ENCODE results near the gene PELI2. TPM values are rescaled to one million over a fixed set of nuclear protein-coding genes. Genes with fewer than 3 reads are reported as not detected.
A peak's percentile ranks its signal among the peaks of the same experiment; 100 is the strongest.

Gene PELI2
- polyA plus RNA-seq, 1 donor from 2014 or later = 0.85 TPM

DNA sequence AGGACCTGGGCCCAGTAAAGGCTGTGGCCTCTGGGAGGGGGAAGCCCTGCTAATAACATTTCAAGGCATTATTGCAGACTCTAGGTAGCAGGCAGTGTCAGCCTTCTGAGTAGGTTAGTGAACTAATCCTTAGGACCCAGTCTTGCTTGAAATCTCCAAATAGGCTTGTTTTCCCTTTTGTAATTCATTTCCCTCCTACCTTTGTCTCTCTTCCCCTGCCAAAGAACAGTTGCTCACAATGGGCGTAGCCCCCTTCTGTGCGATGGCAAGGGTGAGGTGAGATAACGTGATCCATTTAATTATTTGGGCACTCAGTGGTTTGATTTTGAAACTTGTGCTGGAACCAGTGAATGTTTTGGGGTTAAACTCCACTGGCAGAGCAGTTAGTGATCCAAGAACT, 10.9 kb downstream of the PELI2 start:
- Mint-ChIP-seq H3K27me3 (peaks cover 13% of the 10 kb centered on the region), H3K4me1 (peaks cover 7 to 32% (median 11%) of the 10 kb centered on the region in 3 donors), H3K27ac (no peak overlapping the region), H3K9me3 (no peaks in the 10 kb centered on the region), H3K4me3 (no peak overlapping the region), H3K36me3 (peaks cover 4% of the 10 kb centered on the region)

DNA sequence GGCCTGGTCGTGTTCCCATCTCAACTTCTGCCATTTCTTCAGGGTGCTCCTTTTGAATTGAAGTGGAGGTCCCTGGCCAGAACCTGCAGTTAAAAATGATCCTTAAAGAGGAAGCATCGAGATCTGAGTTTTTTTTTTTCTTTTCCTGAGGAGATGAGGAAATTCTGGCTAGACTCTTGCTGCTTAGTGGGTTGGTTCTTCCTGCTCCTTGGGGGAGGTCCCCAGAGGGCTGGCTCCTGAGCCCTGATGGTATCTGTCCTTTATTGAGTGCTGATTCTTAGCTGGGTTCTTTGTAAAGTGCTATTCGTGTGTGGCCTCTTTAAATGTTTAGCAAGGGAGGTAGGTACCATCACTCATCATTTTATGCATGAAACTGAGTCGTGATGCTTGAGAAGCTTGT, 11.7 kb downstream of the PELI2 start:
- H3K27ac Mint-ChIP-seq = no peak overlapping the region
- no peaks in the 10 kb centered on the region for H3K9me3 Mint-ChIP-seq
- no peak overlapping the region for H3K4me3 Mint-ChIP-seq
- peaks cover 7 to 30% (median 11%) of the 10 kb centered on the region in 3 donors for H3K4me1 Mint-ChIP-seq
- H3K27me3 Mint-ChIP-seq = peaks cover 7% of the 10 kb centered on the region
- peaks cover 4% of the 10 kb centered on the region for H3K36me3 Mint-ChIP-seq

DNA sequence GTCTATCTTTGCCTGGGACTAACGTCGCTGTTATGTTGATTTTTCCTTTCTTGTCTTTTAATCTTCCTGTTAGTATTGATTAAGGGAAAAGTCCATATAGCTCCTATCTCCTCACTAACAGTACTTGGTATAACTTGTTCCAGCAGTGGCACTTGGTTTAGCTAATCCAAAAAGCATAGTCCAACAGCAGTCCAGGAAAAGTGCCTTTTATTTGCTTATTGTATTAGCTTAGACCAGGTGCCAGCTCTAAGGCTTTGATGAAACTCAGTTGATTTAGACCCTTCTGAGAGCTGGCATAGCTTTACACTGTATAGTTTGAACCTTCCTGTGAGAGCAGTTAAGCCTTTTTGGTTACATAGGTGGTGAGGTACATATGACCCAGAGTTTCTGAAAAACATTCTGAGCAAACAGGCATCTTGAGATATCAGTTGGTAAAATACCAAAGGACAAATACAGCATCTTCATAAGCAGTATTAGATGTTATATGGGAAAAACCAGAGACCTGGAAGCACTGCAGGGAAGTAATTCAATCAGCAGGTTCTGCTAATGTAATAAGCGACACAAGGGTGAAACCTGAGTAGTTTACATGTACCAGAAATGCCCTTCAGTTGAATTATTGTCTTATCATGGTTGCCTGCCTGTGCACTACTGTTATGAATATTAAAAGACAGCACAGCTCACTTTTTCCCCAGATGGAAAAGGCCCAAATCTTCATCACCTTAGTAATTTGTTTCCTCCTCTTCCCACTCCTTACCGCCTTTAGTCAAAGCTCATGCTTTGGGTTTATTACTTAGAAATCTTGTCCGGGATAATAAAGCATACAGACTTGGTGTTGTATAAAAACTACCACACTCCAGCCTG, 13.0 kb downstream of the PELI2 start:
- Mint-ChIP-seq H3K27me3 (peaks cover 6% of the 10 kb centered on the region), H3K4me1 (peaks cover 9 to 35% (median 11%) of the 10 kb centered on the region in 3 donors), H3K4me3 (peak overlapping the region in 2 of 4 donors; percentile 29 to 59), H3K27ac (no peak overlapping the region), H3K9me3 (no peaks in the 10 kb centered on the region), H3K36me3 (peaks cover 4% of the 10 kb centered on the region)

DNA sequence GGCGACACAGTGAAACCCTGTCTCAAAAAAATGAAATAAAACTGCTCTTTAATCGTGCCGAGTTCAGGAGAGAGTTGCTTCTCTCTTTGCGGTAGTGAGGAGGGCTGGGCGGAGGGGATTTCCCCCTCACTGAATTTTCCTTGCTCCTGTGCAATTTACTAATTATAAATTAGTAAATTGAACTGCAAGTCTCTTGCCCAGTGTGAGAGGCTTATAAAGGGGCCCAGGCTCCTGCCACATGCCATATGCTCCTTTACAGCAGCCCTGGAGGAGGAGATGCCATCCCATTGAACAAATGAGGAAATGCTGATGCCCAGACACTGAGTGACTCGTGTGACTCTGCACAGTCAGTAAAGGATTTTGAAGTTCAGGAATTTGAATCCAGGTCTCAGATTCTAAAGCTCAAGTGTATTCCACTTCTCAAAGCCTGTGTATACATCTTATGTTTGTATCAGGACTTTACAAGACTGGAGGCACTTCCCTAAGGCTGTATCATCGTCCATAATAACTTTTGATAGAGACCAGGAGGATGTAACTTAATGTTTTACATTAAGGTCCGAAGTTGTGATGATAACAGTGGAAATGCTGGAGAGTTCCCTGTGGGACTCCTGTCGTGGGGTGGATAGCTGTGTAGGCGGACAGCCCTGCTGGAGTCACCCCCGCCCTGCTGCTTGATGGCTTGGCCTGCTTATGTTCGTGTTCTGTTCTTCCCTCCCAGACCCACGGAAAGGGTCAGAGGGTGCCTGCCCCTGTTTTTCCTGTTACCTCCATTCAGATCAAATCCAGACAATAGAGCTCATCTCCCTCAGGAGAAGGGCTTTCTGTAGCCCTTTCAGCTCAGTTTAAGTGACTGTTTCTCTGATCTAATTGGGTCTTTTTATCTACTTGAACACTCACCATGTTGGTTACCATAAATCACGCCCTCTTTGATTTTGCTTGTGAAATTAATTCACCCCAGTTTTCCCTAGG, 13.9 kb downstream of the PELI2 start:
- Mint-ChIP-seq H3K27ac (peak overlapping the region in 1 of 3 donors; percentile 22), H3K27me3 (peaks cover 6% of the 10 kb centered on the region), H3K4me1 (peaks cover 9 to 36% (median 11%) of the 10 kb centered on the region in 3 donors), H3K9me3 (no peaks in the 10 kb centered on the region), H3K36me3 (peaks cover 2% of the 10 kb centered on the region), H3K4me3 (peak overlapping the region in 2 of 4 donors; percentile 29 to 59)

DNA sequence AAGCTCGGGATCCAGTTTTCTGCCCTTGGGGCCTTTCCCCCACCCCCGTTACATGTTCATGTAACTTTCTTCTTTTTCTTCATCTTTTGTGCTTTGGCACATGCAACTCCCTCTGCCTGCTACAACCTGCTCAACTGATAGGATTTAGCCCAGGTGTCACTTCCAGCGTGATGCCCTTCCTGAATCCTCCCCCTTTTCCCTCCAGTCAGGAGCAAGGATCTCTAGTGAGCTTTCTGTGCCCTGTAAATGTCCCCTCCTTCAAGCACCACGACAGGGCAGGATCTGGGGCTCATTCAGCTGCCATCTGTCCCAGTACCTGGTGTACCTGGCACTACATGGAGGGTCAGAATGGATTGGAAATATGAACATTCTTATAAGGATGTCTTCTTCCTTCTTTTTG, 15.3 kb downstream of the PELI2 start:
- Mint-ChIP-seq H3K4me1 (peaks cover 8 to 36% (median 11%) of the 10 kb centered on the region in 3 donors), H3K36me3 (no peaks in the 10 kb centered on the region), H3K9me3 (no peaks in the 10 kb centered on the region), H3K4me3 (no peak overlapping the region), H3K27me3 (peaks cover 8% of the 10 kb centered on the region), H3K27ac (no peak overlapping the region)

DNA sequence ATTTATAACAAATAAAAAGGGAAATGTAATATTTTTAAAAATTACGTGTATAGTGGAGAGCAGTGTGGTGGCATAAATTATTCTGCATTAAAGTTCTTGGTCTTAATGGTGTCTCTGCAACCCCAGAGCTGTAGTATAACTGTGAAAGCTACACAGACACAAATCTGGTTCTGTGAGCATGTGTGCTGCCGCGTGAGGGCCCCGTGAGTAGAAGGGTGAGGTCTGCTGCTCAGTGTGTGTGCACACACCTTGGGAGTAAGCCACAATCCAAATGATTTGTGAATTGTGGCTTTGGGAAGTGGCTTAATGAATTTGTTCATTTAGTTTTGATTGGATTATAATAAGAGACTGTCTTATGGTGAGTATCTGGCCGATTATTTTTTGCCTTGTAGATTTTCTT, 16.8 kb downstream of the PELI2 start:
- Mint-ChIP-seq H3K4me1 (peaks cover 8 to 34% (median 11%) of the 10 kb centered on the region in 3 donors), H3K36me3 (no peaks in the 10 kb centered on the region), H3K27me3 (peaks cover 8% of the 10 kb centered on the region), H3K4me3 (no peak overlapping the region), H3K9me3 (no peaks in the 10 kb centered on the region), H3K27ac (no peak overlapping the region)

DNA sequence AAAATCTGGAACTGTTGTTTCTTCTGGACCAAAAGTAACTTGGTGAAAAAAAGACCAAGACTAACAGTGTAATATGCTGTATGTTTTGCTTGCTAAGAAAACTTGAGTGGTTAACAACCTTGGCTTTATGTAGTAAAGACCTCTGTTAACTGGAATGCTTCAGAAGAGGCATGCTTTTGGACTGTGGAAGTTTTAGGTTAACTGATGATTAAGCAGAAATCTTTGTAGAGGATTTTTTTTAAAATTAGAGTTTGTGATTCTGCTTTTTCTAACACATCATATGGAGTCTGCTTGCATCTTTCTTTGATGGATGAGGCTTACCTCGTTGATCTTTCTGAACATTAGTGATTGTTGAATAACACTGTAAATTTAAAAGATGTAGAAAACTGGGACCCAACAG, 17.5 kb downstream of the PELI2 start:
- Mint-ChIP-seq H3K27me3 (peaks cover 8% of the 10 kb centered on the region), H3K4me3 (no peak overlapping the region), H3K9me3 (no peaks in the 10 kb centered on the region), H3K36me3 (no peaks in the 10 kb centered on the region), H3K27ac (no peak overlapping the region), H3K4me1 (peaks cover 8 to 31% (median 14%) of the 10 kb centered on the region in 3 donors)

DNA sequence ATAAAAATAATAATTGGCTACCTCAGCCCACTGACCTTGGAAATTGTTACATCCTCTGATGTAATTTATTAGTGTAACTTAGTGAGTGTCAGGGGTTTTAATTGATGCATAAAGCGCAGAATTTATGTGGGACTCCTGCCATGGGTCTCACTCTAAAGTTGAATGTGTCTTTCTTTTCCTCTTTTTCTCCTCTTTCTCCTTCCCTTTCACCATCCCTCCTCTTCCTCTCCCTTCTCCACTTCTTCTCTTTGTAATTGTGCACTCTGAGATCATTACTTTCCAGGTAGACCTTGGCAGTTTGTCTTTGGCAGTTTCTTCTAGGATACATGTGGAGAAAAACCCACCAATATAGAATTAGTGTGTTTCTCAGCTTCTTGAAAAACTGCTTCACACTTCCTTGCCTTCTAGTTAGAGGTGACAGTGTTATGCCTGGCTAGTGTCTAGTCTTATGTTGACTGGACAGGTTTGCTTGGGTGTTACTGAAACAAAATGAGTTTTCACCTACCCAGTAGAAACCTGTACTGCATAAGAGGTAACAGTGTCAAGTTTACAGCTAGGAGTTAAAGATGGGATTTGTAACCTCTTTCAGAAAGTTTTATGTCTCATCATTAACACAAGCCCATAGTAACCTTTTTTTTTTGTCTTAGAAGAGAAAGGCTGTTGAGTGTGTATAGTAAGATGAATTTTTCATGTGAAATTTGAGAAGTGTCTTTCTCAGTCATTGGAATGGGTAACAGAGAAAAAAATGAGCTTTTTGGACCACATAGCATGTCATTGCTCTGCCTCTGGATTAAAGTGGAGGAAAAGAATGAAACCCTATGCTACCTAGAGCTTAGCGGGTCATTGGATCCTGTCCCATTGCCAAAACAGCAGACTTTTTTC, 18.6 kb downstream of the PELI2 start:
- H3K9me3 Mint-ChIP-seq = no peaks in the 10 kb centered on the region
- H3K36me3 Mint-ChIP-seq = no peaks in the 10 kb centered on the region
- H3K4me1 Mint-ChIP-seq = peaks cover 6 to 23% (median 9%) of the 10 kb centered on the region in 3 donors
- H3K27me3 Mint-ChIP-seq = peaks cover 7% of the 10 kb centered on the region
- H3K4me3 Mint-ChIP-seq = peak overlapping the region in 1 of 4 donors; percentile 6
- no peak overlapping the region for H3K27ac Mint-ChIP-seq

DNA sequence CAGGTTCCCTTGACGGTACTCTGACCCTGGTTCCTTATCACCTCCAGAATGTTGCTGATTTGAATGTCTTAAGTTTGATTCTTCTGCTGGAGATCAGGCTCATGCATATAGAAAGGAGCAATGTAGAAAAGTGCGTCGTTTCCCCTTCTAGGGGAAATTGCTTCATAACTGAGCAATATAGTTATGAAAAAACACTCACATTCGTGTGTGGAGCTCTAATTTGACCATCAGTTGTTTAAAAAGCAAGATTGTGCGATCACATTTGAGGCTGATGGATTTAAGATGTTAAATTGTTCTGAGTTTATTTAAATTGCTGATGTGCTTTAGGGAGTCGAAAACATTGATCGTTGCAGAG, 19.2 kb downstream of the PELI2 start:
- H3K27me3 Mint-ChIP-seq = peaks cover 7% of the 10 kb centered on the region
- H3K9me3 Mint-ChIP-seq = no peaks in the 10 kb centered on the region
- no peaks in the 10 kb centered on the region for H3K36me3 Mint-ChIP-seq
- H3K4me1 Mint-ChIP-seq = peaks cover 5 to 22% (median 7%) of the 10 kb centered on the region in 3 donors
- no peak overlapping the region for H3K4me3 Mint-ChIP-seq
- no peak overlapping the region for H3K27ac Mint-ChIP-seq

DNA sequence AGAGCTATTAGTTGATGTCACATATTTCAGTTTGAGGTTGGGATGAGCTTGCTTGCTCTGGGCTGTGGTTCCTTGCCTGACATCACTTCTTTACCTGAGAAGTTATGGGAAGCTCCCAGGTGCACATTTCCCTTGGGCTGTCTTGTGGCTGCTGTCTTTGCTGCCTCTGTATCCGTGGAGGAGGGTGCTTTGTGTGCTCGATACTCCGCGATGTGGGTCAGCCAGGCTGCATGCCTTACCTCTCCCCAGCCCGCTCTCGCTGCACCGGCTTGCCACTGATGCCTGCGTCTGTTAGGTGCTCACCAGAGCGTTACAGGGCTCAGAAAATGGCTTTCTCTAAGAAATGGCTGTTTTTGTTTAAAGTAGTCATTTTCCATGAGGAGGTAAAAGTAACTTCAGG, 19.6 kb downstream of the PELI2 start:
- Mint-ChIP-seq H3K4me3 (peak overlapping the region in 1 of 4 donors; percentile 61), H3K27me3 (peaks cover 7% of the 10 kb centered on the region), H3K27ac (no peak overlapping the region), H3K9me3 (no peaks in the 10 kb centered on the region), H3K4me1 (peaks cover 2 to 19% (median 7%) of the 10 kb centered on the region in 3 donors), H3K36me3 (no peaks in the 10 kb centered on the region)

DNA sequence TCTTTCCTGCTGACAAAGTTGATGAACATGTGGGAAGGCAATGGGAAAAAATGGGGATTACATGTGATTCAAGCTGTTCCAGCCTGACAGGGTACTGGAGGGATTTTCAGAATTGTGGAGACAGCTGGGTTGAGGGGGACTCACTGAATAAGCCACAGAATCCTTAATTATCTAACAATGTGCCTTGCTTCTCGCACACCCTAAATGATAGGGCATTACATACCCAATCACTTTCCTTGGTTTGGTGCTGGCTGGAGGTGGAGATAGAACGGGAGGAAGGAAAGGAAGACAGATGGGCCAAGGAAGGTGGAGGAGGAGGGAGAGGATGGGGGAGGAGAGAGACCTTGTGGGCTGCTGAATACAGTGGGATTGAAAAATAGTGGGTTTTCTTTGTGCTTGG, 20.7 kb downstream of the PELI2 start:
- Mint-ChIP-seq H3K27me3 (peaks cover 4% of the 10 kb centered on the region), H3K4me3 (peak overlapping the region in 1 of 4 donors; percentile 13), H3K9me3 (no peaks in the 10 kb centered on the region), H3K36me3 (no peaks in the 10 kb centered on the region), H3K27ac (no peak overlapping the region), H3K4me1 (peaks cover 2 to 19% (median 7%) of the 10 kb centered on the region in 3 donors)

DNA sequence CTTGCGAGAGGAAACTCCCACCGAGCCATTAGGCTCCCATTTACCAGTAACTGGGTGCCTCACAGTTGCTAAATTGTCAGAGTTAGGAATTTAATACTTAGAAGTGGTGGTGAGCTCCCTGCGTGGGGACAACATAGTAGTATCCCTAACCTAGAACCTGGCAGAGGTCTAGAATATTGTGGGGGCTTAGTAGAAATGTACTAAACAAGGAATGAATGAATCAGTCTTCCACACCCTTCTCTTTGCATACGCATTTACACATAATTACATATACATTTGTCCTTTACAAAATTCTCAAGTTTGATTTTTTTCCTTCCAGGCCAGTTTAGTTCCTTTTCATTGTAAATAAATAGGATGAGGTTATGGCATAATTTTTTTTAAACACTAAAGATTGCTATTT, 24.1 kb downstream of the PELI2 start:
- Mint-ChIP-seq H3K9me3 (no peaks in the 10 kb centered on the region), H3K4me3 (no peak overlapping the region), H3K27me3 (peaks cover 3% of the 10 kb centered on the region), H3K4me1 (peaks cover 7 to 26% (median 8%) of the 10 kb centered on the region in 3 donors), H3K27ac (no peak overlapping the region), H3K36me3 (no peaks in the 10 kb centered on the region)

DNA sequence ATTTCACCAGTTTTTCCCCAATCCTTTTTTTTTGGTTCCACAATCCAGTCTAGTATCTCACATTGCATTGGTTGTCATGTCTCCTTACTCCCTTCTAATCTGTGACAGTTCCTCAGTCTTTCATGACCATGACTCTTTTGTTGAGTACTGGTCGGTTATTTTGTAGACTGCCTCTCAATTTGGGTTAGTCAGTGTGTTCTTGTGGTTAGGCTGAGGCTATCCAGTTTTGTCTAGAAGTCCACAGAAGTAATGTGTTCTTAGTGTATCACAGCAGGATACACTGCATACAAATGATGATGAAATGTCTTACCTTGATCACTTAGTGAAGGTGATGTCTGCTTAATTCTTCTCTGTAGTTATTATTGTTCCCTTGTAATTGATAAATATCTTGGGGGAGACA, 24.8 kb downstream of the PELI2 start:
- Mint-ChIP-seq H3K27ac (no peak overlapping the region), H3K4me1 (peaks cover 10 to 30% (median 11%) of the 10 kb centered on the region in 3 donors)

DNA sequence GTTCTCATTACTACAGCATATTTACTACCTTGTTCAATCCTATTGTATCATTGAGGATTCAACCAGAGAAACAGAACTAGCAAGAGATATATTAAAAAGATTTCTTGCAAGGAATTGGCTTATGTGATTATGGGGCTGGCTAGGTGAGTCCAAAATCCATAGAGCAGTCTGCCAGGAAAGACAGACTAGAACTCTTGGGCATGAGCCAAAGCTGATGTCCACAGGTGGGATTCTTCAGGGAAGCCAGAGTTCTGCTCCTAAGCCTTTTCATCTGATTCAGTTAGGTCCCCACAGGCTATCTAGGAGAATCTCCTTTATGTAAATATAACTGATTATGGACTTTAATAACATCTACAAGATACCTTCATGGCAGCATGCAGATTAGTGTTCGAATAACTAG, 26.0 kb downstream of the PELI2 start:
- Mint-ChIP-seq H3K4me1 (peaks cover 12 to 36% (median 13%) of the 10 kb centered on the region in 3 donors), H3K27ac (no peak overlapping the region), H3K27me3 (peaks cover 2% of the 10 kb centered on the region), H3K36me3 (no peaks in the 10 kb centered on the region), H3K4me3 (no peak overlapping the region), H3K9me3 (no peaks in the 10 kb centered on the region)

More for the DNA sequence above, 24.8 kb downstream of the PELI2 start:
- Mint-ChIP-seq H3K36me3 (no peaks in the 10 kb centered on the region), H3K27me3 (no peaks in the 10 kb centered on the region), H3K4me3 (no peak overlapping the region), H3K9me3 (no peaks in the 10 kb centered on the region)
